Nephron (organoid): Measurements from ENCODE around the gene VTI1A.

Experiments
- H3K27ac Mint-ChIP-seq, 3 experiments: 2 replicates each; pipeline ENCODE4 v1.8.0; 2020; ENCODE audit warnings: mixed read lengths in 3 of 3, mild to moderate bottlenecking in 2 of 3, moderate library complexity in 1 of 3
- H3K27me3 Mint-ChIP-seq: 2 replicates; pipeline ENCODE4 v1.8.0; 2021; ENCODE audit warnings: low read depth, mild to moderate bottlenecking, moderate library complexity, mixed read lengths
- H3K36me3 Mint-ChIP-seq: 2 replicates; pipeline ENCODE4 v1.8.0; 2020; ENCODE audit warnings: low read depth, mixed read lengths
- H3K4me1 Mint-ChIP-seq: 2 replicates; pipeline ENCODE4 v1.8.0; 2020; ENCODE audit warnings: mixed read lengths
- H3K4me3 Mint-ChIP-seq, 3 experiments: 2 replicates each; pipeline ENCODE4 v1.8.0; 2020; ENCODE audit warnings: mild to moderate bottlenecking in 3 of 3, mixed read lengths in 3 of 3, moderate library complexity in 2 of 3
- H3K9me3 Mint-ChIP-seq: 2 replicates; pipeline ENCODE4 v1.8.0; 2020; ENCODE audit warnings: mixed read lengths
- TF ChIP-seq, protein P1 (sequence below), 3 experiments: fragments of 200-600 bp; sonication (generic); IDR thresholded peaks; one replicate each; pipeline ENCODE4 v1.5.0; 2021; ENCODE audit warnings: antibody characterized with exemption in 3 of 3; ENCODE audit not compliant: unreplicated experiment in 3 of 3

Gene VTI1A

DNA sequence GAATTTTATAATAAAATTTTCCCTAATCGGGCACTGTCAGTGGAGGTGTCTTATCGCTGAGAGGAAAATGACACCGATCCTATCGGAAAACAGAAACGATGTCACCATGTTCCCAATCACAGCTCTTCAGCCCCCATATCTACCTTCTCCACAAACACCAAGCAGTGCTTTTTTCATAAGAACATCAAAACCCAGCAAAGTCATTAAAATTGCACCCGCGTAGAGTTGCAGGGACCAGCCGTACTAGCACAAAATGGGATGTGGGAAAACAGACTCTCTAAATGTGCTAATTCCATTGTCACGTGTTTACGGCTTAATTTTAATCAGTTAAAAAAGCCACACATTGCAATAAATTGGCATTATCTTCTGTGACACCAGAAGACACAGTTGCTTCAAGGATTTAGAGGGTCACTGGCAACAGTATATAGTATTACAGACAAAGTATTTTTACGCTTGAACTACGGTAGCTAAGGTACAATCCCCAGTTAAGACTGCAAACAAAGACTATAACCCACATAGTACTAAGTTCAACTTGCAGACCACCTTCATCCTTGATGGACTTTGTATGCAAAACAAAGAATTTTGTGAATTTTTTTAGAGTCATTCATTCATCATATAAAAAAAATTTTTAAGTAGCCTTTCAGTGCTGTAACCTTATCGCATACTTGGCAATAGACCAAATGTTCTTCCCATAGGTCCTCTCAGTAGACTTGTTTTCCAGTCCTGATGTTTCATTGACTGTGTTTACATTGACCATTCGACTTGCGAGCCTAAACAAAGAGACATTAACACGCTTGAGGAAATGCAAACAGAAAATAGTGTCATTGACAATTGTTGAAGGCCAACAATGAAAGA is 116.0 kb downstream of the VTI1A start:
- TF ChIP-seq, protein P1, sequence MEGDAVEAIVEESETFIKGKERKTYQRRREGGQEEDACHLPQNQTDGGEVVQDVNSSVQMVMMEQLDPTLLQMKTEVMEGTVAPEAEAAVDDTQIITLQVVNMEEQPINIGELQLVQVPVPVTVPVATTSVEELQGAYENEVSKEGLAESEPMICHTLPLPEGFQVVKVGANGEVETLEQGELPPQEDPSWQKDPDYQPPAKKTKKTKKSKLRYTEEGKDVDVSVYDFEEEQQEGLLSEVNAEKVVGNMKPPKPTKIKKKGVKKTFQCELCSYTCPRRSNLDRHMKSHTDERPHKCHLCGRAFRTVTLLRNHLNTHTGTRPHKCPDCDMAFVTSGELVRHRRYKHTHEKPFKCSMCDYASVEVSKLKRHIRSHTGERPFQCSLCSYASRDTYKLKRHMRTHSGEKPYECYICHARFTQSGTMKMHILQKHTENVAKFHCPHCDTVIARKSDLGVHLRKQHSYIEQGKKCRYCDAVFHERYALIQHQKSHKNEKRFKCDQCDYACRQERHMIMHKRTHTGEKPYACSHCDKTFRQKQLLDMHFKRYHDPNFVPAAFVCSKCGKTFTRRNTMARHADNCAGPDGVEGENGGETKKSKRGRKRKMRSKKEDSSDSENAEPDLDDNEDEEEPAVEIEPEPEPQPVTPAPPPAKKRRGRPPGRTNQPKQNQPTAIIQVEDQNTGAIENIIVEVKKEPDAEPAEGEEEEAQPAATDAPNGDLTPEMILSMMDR (IDR thresholded peaks at IDR 0.05; ENCODE audit: unreplicated experiment in 3 of 3) = no peak
- H3K4me1 Mint-ChIP-seq = no peaks in the 10 kb centered on the region
- no peak overlapping the region for H3K4me3 Mint-ChIP-seq
- no peaks in the 10 kb centered on the region for H3K9me3 Mint-ChIP-seq
- no peaks in the 10 kb centered on the region for H3K27me3 Mint-ChIP-seq
- no peaks in the 10 kb centered on the region for H3K36me3 Mint-ChIP-seq
- no peak overlapping the region for H3K27ac Mint-ChIP-seq

DNA sequence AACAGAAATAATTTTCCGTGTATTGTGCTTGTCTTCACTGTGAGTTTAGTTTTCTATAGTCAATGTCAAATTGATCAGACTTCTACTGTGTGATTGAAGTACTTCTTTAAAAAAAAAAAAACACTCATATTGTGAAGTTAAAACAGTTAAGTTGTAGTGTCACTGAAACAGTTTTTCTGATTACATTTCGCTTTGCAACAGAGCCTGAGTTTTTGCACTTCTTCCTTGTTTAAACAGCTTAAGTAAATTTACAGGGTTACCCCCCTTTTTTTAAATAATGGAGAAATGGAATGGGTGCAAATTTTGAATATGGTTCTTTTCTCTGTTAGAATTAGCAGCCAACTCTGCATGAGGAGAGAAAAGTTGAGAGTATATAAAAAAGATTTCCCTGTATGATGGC is 117.3 kb downstream of the VTI1A start:
- H3K27ac Mint-ChIP-seq = no peak overlapping the region
- TF ChIP-seq, protein P1 (IDR thresholded peaks at IDR 0.05; ENCODE audit: unreplicated experiment in 3 of 3) = no peak

DNA sequence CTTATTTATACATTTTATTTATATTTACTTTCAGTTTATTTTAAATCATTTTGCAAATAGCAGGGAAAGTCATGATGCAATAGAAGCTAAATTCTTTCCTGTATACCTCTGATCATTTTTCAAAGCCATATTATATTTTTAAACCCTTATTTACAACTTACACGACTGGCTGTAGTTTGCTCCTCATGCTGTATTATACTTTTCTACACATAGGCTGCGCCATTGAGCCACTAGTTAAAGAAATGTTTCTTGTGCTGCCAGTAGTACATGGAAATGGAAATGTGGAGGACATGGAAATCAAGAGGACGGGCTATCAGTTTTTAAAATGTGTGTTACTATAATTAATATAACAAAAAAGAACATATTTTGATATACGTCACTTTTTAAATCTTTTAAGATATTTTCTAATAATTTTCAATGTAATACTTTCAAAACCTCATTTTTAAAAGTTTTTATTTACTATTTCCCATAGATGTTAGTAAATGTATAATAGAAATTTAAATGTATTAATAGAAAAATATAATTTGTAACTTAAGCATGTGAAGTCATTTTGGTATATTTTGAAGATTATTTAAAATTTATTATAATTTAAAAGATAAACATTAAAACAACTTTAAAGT is 118.5 kb downstream of the VTI1A start:
- Mint-ChIP-seq H3K4me1 (no peaks in the 10 kb centered on the region), H3K9me3 (no peaks in the 10 kb centered on the region), H3K27me3 (no peaks in the 10 kb centered on the region), H3K27ac (no peak overlapping the region), H3K36me3 (no peaks in the 10 kb centered on the region), H3K4me3 (no peak overlapping the region)
- TF ChIP-seq, protein P1 (IDR thresholded peaks at IDR 0.05; ENCODE audit: unreplicated experiment in 3 of 3) = peak; percentile 76 to 88 (median 81)

More for the DNA sequence above, 117.3 kb downstream of the VTI1A start:
- H3K4me1 Mint-ChIP-seq = no peaks in the 10 kb centered on the region
- no peaks in the 10 kb centered on the region for H3K36me3 Mint-ChIP-seq
- no peaks in the 10 kb centered on the region for H3K9me3 Mint-ChIP-seq
- no peaks in the 10 kb centered on the region for H3K27me3 Mint-ChIP-seq
- no peak overlapping the region for H3K4me3 Mint-ChIP-seq

DNA sequence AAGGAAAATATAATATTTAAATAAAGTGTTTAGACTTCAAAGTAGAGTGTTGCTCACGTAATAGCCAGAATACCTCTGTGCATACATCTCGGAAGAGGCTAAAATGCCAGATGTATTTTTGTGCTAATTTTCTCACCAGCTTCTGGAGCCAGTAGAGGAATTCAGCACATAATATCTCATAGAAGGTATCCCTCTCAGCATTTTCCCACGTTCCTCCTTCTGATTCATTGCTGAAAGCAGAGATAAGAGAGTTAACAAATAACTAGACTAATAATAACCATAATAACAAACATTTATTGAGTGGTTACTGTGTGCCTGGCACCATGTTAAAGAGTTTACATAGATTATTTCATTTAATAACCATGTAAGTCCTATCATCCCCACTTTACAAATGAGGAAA is 123.6 kb downstream of the VTI1A start:
- Mint-ChIP-seq H3K4me1 (no peaks in the 10 kb centered on the region), H3K27me3 (no peaks in the 10 kb centered on the region), H3K9me3 (no peaks in the 10 kb centered on the region), H3K36me3 (no peaks in the 10 kb centered on the region), H3K27ac (no peak overlapping the region), H3K4me3 (no peak overlapping the region)
- TF ChIP-seq, protein P1 (IDR thresholded peaks at IDR 0.05; ENCODE audit: unreplicated experiment in 3 of 3) = no peak

DNA sequence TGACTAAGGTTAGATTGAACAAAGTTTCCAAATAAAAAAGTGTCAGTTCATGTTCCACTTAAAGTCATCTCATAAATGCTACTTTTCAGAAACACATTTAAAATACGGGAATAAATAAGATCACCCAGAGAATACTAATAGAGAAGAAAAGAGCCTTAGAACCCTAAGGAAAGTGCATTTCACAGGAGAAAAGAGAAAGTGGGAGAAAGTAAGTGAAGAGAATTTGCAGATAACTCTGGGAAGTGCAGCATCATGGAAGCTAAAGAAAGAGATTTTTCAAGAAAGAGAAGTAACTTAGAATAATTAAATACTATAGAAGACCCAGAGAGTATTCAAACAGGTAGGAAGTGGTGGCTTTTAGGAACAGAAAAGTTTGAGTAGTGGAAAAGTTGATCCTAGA is 132.6 kb downstream of the VTI1A start:
- Mint-ChIP-seq H3K4me1 (no peaks in the 10 kb centered on the region), H3K27me3 (no peaks in the 10 kb centered on the region), H3K27ac (no peak overlapping the region), H3K9me3 (no peaks in the 10 kb centered on the region), H3K36me3 (peaks cover 6% of the 10 kb centered on the region), H3K4me3 (no peak overlapping the region)
- TF ChIP-seq, protein P1 (IDR thresholded peaks at IDR 0.05; ENCODE audit: unreplicated experiment in 3 of 3) = no peak
